HepG2 (cell line): ENCODE measurements around the gene SQSTM1. TPM values are rescaled to one million over a fixed set of nuclear protein-coding genes. Genes with fewer than 3 reads are reported as not detected.

Source experiments
- ATAC-seq: fragments of 200-7000 bp; cut with Tn5 transposase; 3 replicates; pipeline ENCODE4 v1.9.1; 2020; ENCODE audit warnings: mild to moderate bottlenecking, moderate library complexity
- BruUV-seq: library from RNA; stranded (reverse); fragments of 400-500 nt; replicated peaks from 2 replicates; lab custom pipeline; 2021; lab: Mats Ljungman, UMichigan
- CTCF ChIA-PET: fragments of 300-600 bp; formaldehyde crosslinking; extraction: SDS; loops from one replicate; lab custom pipeline; 2021; ENCODE audit warnings: low total read pairs, inconsistent platforms, low intra/inter-chr PET ratio; lab: Yijun Ruan, JAX
- POLR2A ChIA-PET: fragments of 350-600 bp; sonication (Branson Sonifier 250); formaldehyde crosslinking; loops from one replicate; lab custom pipeline; 2020; ENCODE audit warnings: antibody characterized with exemption, inconsistent platforms; lab: Yijun Ruan, JAX
- DNase-seq: peaks from one replicate; pipeline ENCODE4 v3.0.0-alpha.2; 2015; ENCODE audit warnings: low spot score
- FAIRE-seq: peaks from 3 replicates; lab custom pipeline; 2011; peaks lifted over from hg19 to GRCh38; lab: Jason Lieb, UNC
- H2AFZ ChIP-seq: one replicate; pipeline ENCODE4 v1.6.1; 2011; ENCODE audit warnings: low read length, inconsistent platforms
- H3K27ac ChIP-seq: fragments of 300-600 bp; 3 replicates; pipeline ENCODE4 v1.8.0; 2011; ENCODE audit warnings: mixed run types, mild to moderate bottlenecking, mixed read lengths, low read length, inconsistent platforms; ENCODE audit not compliant: insufficient read depth; ENCODE audit errors: extremely low read length
- H3K27me3 ChIP-seq, 2 experiments: fragments of 200-600 bp in 1 of 2; 2 replicates in 1 of 2; 3 replicates in 1 of 2; pipeline versions ENCODE4 v1.6.0 to v1.8.0; 2011; ENCODE audit warnings: low read length in 2 of 2, mild to moderate bottlenecking in 2 of 2, moderate library complexity in 2 of 2, inconsistent platforms in 1 of 2; ENCODE audit not compliant: insufficient read depth in 2 of 2, control insufficient read depth in 1 of 2
- H3K36me3 ChIP-seq, 2 experiments: fragments of 200-600 bp in 1 of 2; replicated peaks in 1 of 2; 2 replicates in 1 of 2; 3 replicates in 1 of 2; pipeline versions ENCODE4 v1.5.1 to v1.8.0; 2011; ENCODE audit warnings: low read length in 2 of 2, inconsistent platforms in 1 of 2; ENCODE audit not compliant: insufficient read depth in 2 of 2, control insufficient read depth in 1 of 2
- H3K4me1 ChIP-seq: 2 replicates; pipeline ENCODE4 v1.5.1; 2012; ENCODE audit warnings: low read length, inconsistent platforms; ENCODE audit not compliant: insufficient read depth
- H3K4me2 ChIP-seq: 2 replicates; pipeline ENCODE4 v1.6.0; 2011; ENCODE audit warnings: low read depth, low read length, inconsistent platforms
- H3K4me3 ChIP-seq, 3 experiments: fragments of 200-600 bp in 1 of 3; sonication (generic), shearing (Covaris generic) in 1 of 3; replicated peaks in 1 of 3; 2 replicates each; pipeline ENCODE4 v1.5.1; 2011 to 2016; ENCODE audit warnings: low read length in 3 of 3, inconsistent platforms in 2 of 3, low read depth in 2 of 3, mild to moderate bottlenecking in 2 of 3, control low read depth in 1 of 3, mixed read lengths in 1 of 3; ENCODE audit not compliant: insufficient read depth in 1 of 3
- H3K79me2 ChIP-seq: one replicate; pipeline ENCODE4 v1.6.1; 2011; ENCODE audit warnings: low read length, inconsistent platforms; ENCODE audit not compliant: insufficient read depth
- H3K9ac ChIP-seq: 2 replicates; pipeline ENCODE4 v1.6.0; 2011; ENCODE audit warnings: mild to moderate bottlenecking, low read depth, low read length, inconsistent platforms; ENCODE audit not compliant: insufficient read depth
- H3K9me3 ChIP-seq: 2 replicates; pipeline ENCODE4 v1.5.1; 2012; ENCODE audit warnings: mild to moderate bottlenecking, low read length
- H4K20me1 ChIP-seq: 2 replicates; pipeline ENCODE4 v1.6.0; 2011; ENCODE audit warnings: inconsistent platforms, mild to moderate bottlenecking, low read length, moderate library complexity; ENCODE audit not compliant: insufficient read depth
- AGO1 ChIP-seq: fragments of 200-400 bp; formaldehyde crosslinking; IDR thresholded peaks from 2 replicates; pipeline ENCODE4 v1.6.1; 2017; ENCODE audit warnings: mild to moderate bottlenecking, low read depth, low read length, moderate library complexity; ENCODE audit not compliant: poor library complexity, severe bottlenecking
- AGO2 ChIP-seq: fragments of 200-400 bp; formaldehyde crosslinking; optimal IDR thresholded peaks from 2 replicates; pipeline ENCODE3; 2017; ENCODE audit warnings: mild to moderate bottlenecking, low read depth, low read length, moderate library complexity
- ATF2 ChIP-seq: sonication (generic); formaldehyde crosslinking; IDR thresholded peaks from 2 replicates; pipeline ENCODE4 v1.4.0; 2020; ENCODE audit warnings: missing genetic modification reagents
- ETV6 ChIP-seq: sonication (generic); formaldehyde crosslinking; conservative IDR thresholded peaks from 2 replicates; pipeline ENCODE4 v1.4.0; 2020; ENCODE audit warnings: missing genetic modification reagents
- GATA4 ChIP-seq: sonication (generic); IDR thresholded peaks from 2 replicates; pipeline ENCODE4 v1.6.1; 2016; ENCODE audit warnings: antibody characterized with exemption, low read depth, borderline replicate concordance
- GPN1 ChIP-seq: sonication (generic); formaldehyde crosslinking; IDR thresholded peaks from 2 replicates; pipeline ENCODE4 v1.5.1; 2020; ENCODE audit warnings: missing genetic modification reagents, borderline replicate concordance
- HOXA3 ChIP-seq: sonication (generic); formaldehyde crosslinking; IDR thresholded peaks from 2 replicates; pipeline ENCODE4 v1.5.0; 2020; ENCODE audit warnings: missing genetic modification reagents
- MYNN ChIP-seq: sonication (generic); formaldehyde crosslinking; IDR thresholded peaks from 2 replicates; pipeline ENCODE4 v1.4.0; 2020; ENCODE audit warnings: mild to moderate bottlenecking, low read depth, missing genetic modification reagents
- NPAS2 ChIP-seq: sonication (generic); formaldehyde crosslinking; IDR thresholded peaks from 2 replicates; pipeline ENCODE4 v1.8.0; 2022; ENCODE audit warnings: mild to moderate bottlenecking, missing genetic modification reagents, borderline replicate concordance
- POLR2A ChIP-seq, 2 experiments: IDR thresholded peaks; 2 replicates each; pipeline ENCODE4 v1.6.1; 2011; ENCODE audit warnings: low read depth in 2 of 2, low read length in 2 of 2, mild to moderate bottlenecking in 1 of 2, moderate library complexity in 1 of 2; ENCODE audit not compliant: insufficient read depth in 1 of 2
- POLR2G ChIP-seq: fragments of 200-400 bp; formaldehyde crosslinking; IDR thresholded peaks from 2 replicates; pipeline ENCODE4 v1.6.1; 2018; ENCODE audit warnings: mild to moderate bottlenecking, low read depth, low read length, moderate library complexity
- RBM22 ChIP-seq: fragments of 200-400 bp; formaldehyde crosslinking; optimal IDR thresholded peaks from 2 replicates; pipeline ENCODE3; 2017; ENCODE audit warnings: mild to moderate bottlenecking, low read length, moderate library complexity
- RELA ChIP-seq: sonication (generic); formaldehyde crosslinking; IDR thresholded peaks from 2 replicates; pipeline ENCODE4 v1.4.0; 2020; ENCODE audit warnings: missing genetic modification reagents
- SRSF1 ChIP-seq: fragments of 200-400 bp; formaldehyde crosslinking; optimal IDR thresholded peaks from 2 replicates; pipeline ENCODE3; 2017; ENCODE audit warnings: mild to moderate bottlenecking, low read depth, low read length, moderate library complexity
- ZBTB21 ChIP-seq: sonication (generic); formaldehyde crosslinking; IDR thresholded peaks from 2 replicates; pipeline ENCODE4 v1.4.0; 2020; ENCODE audit warnings: missing genetic modification reagents
- ZBTB26 ChIP-seq: IDR thresholded peaks from 2 replicates; pipeline ENCODE4 v1.6.1; 2016; ENCODE audit warnings: missing compliant biosample characterization, missing genetic modification reagents, borderline replicate concordance
- ZNF619 ChIP-seq: sonication (generic); formaldehyde crosslinking; IDR thresholded peaks from 2 replicates; pipeline ENCODE4 v1.4.0; 2020; ENCODE audit warnings: mild to moderate bottlenecking, missing genetic modification reagents
- ZNF660 ChIP-seq: sonication (generic); formaldehyde crosslinking; IDR thresholded peaks from 2 replicates; pipeline ENCODE4 v1.5.1; 2020; ENCODE audit warnings: mild to moderate bottlenecking, low read depth, missing genetic modification reagents, borderline replicate concordance
- WGBS: methylation state at CpG from one replicate; pipeline ENCODE4 v1.1.6; 2017; ENCODE audit warnings: low lambda C conversion rate; 5-methylcytosine and 5-hydroxymethylcytosine counted together
- in situ Hi-C: cut with HindIII; loops from 2 replicates; pipeline ENCODE4 v1.10.0; 2017; ENCODE audit warnings: low pct_unique_long_range_greater_than_20kb; ENCODE audit not compliant: extremely low pct_ligation_motif_present
- intact Hi-C: fragments of 100-400 bp; cut with micrococcal nuclease; formaldehyde crosslinking; loops from one replicate; pipeline ENCODE4 v1.10.0; 2022; ENCODE audit not compliant: unreplicated experiment
- polyA plus RNA-seq, 8 experiments: library from polyadenylated mRNA; depleted of rRNA in 3 of 8; stranded (reverse) in 7 of 8; unstranded in 1 of 8; fragments of >200 nt; fragmentation: Illumina TruSeq in 4 of 8; extraction: Trizol in 4 of 8; gene quantifications; 2 replicates each; pipeline versions ENCODE4 v1.2.1 to v1.2.3, GENCODE V29; 2011 to 2016; ENCODE audit warnings: low read depth in 4 of 8, missing spikeins in 1 of 8, mixed read lengths in 1 of 8; ENCODE audit not compliant: insufficient read depth in 1 of 8
- total RNA-seq, 5 experiments: library from RNA; depleted of rRNA; stranded (reverse); fragments of >200 nt; fragmentation: Illumina TruSeq; extraction: Trizol; gene quantifications; 2 replicates each; pipeline ENCODE4 v1.2.3, GENCODE V29; 2016; ENCODE audit warnings: low read depth in 1 of 5

The SQSTM1 gene
- total and polyA plus RNA-seq, 2 of the 13 experiments (the other 11 are each of a cell fraction or from before 2014, with no cell fraction given), result 90.9 to 160 TPM

DNA sequence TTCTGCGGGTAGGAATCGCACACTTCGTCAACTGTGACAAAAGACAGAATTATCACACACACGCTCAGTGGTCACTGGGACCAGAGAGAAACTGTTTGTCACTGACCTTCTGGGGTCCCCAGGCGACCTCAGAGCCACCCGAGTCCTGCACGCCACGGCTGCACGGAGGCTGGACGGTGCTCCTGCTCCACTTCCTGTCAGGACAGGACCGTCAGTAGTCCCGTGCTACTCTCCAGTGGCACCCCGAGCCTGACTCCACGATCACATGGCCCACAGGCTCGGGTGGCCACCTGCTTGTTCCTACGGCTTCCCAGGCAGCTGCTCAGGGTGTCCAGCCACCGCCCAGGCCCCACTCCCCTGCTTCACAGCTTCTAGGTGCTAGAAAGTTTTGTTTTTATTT lies 20.1 kb downstream of the SQSTM1 start (continued):
- no peak for TF ChIP-seq NPAS2 (CRISPR knock-in tag)

- no peak overlapping the region for H2AFZ ChIP-seq
- ChIA-PET CTCF (no interaction called here), POLR2A (interaction anchor here (1.5 kb wide), 1 partner anchor 16 kb away, joined by 3 read pairs; no protein-coding TSS in a partner anchor)
- H4K20me1 ChIP-seq, result peaks cover 8% of the 10 kb centered on the region; the same call in 1 of the 2 replicates
- no peak overlapping the region for H3K4me3 ChIP-seq
- H3K27me3 ChIP-seq, result no peaks in the 10 kb centered on the region
- no peak for DNase-seq
- H3K79me2 ChIP-seq, result no peaks in the 10 kb centered on the region
- H3K4me1 ChIP-seq, result peaks cover 7% of the 10 kb centered on the region; the same call in 1 of the 2 replicates
- peaks cover 8 to 35% of the 10 kb centered on the region in 2 experiments; a peak in 3 of 5 replicates for H3K36me3 ChIP-seq
- BruUV-seq, result no TSS peak
- 100% methylated on average over 1 of the region's 9 CpGs for WGBS
- no peak overlapping the region for H3K4me2 ChIP-seq
- FAIRE-seq, result no peak
- no peak overlapping the region for H3K27ac ChIP-seq
- in situ Hi-C loops, result no loop called here
- peak; percentile 2 for ATAC-seq
- no peak overlapping the region for H3K9ac ChIP-seq
- H3K9me3 ChIP-seq, result no peaks in the 10 kb centered on the region; the same call in 1 of the 2 replicates
- intact Hi-C loops, result no loop called here
- no peak for TF ChIP-seq RELA (CRISPR knock-in tag)
- TF ChIP-seq POLR2G, result 0 out of 2 replicates have a peak, but pooled peaks have one; percentile 14
- TF ChIP-seq ETV6 (CRISPR knock-in tag), result no peak
- no peak for TF ChIP-seq SRSF1
- TF ChIP-seq ZBTB21, result no peak
- TF ChIP-seq ZBTB26 (CRISPR knock-in tag), result no peak
- peak; percentile 35 for TF ChIP-seq RBM22
- peak; percentile 74 for TF ChIP-seq AGO2
- TF ChIP-seq GATA4, result no peak
- no peak for TF ChIP-seq GPN1 (CRISPR knock-in tag)
- TF ChIP-seq ZNF619 (CRISPR knock-in tag), result no peak
- TF ChIP-seq HOXA3, result no peak
- TF ChIP-seq ZNF660 (CRISPR knock-in tag), result no peak
- TF ChIP-seq MYNN (CRISPR knock-in tag), result no peak
- no peak for TF ChIP-seq ATF2
- 0 out of 4 replicates have a peak, but pooled peaks of 1 of the 2 experiments have one; percentile 25 for TF ChIP-seq POLR2A (IDR thresholded peaks at IDR 0.05; ENCODE audit: insufficient read depth in 1 of 2, low read depth in 2 of 2, low read length in 2 of 2)
- TF ChIP-seq AGO1, result peak; percentile 63
Measured at GRCh38 chr5:179841621-179842020, 20.9 kb downstream of the SQSTM1 start.
